ENCODE data around the gene HORMAD1. TPM values are rescaled to one million over a fixed set of nuclear protein-coding genes. Genes with fewer than 3 reads are reported as not detected.
"Not testable (repeated sequence)": the region's sequence is repeated elsewhere in the genome, so short reads cannot be mapped to it uniquely, and the experiment has no call there.

Gene HORMAD1
- total RNA-seq, 2 experiments from 2014 or later = not detected

- intact Hi-C loops (cut with micrococcal nuclease); H3K4me1 Mint-ChIP-seq (ENCODE audit: low read depth); CTCF ChIA-PET; H3K27me3 Mint-ChIP-seq (ENCODE audit: low read depth); H3K27ac Mint-ChIP-seq; H3K4me3 Mint-ChIP-seq; H3K36me3 Mint-ChIP-seq (ENCODE audit: low read depth); DNase-seq; H3K9me3 Mint-ChIP-seq: not testable (repeated sequence)
Measured at GRCh38 chr1:150654635-150655034, 66.1 kb downstream of the HORMAD1 start.

- peaks cover 11% of the 10 kb centered on the region for H3K36me3 Mint-ChIP-seq (ENCODE audit: low read depth)
- no peaks in the 10 kb centered on the region for H3K4me1 Mint-ChIP-seq (ENCODE audit: low read depth)
- H3K9me3 Mint-ChIP-seq = no peaks in the 10 kb centered on the region
- no peaks in the 10 kb centered on the region for H3K27me3 Mint-ChIP-seq (ENCODE audit: low read depth)
- CTCF ChIA-PET = no interaction called here
- H3K27ac Mint-ChIP-seq = no peak overlapping the region
- intact Hi-C loops (cut with micrococcal nuclease) = no loop called here
- DNase-seq = no peak
- H3K4me3 Mint-ChIP-seq = no peak overlapping the region
Measured at GRCh38 chr1:150650193-150650592, 70.5 kb downstream of the HORMAD1 start.

GRCh38 chr1:150649441-150650075, 71.1 kb downstream of the HORMAD1 start:
- no peaks in the 10 kb centered on the region for H3K4me1 Mint-ChIP-seq (ENCODE audit: low read depth)
- intact Hi-C loops (cut with micrococcal nuclease) = no loop called here
- peaks cover 8% of the 10 kb centered on the region for H3K36me3 Mint-ChIP-seq (ENCODE audit: low read depth)
- H3K27me3 Mint-ChIP-seq (ENCODE audit: low read depth) = no peaks in the 10 kb centered on the region
- CTCF ChIA-PET = no interaction called here
- no peaks in the 10 kb centered on the region for H3K9me3 Mint-ChIP-seq
- no peak for DNase-seq
- no peak overlapping the region for H3K4me3 Mint-ChIP-seq
- H3K27ac Mint-ChIP-seq = no peak overlapping the region

Other genes starting within 250 kb of the HORMAD1 start
- gene TARS2, start 233.5 kb downstream of the HORMAD1 start, total RNA-seq = 10 to 100 TPM; 43.7 to 46.0 TPM
- under 1 TPM; 0.69 to 0.88 TPM for gene ECM1, start 212.8 kb downstream of the HORMAD1 start, total RNA-seq
- gene FALEC, start 205.1 kb downstream of the HORMAD1 start, total RNA-seq = not detected
- gene ADAMTSL4, start 171.5 kb downstream of the HORMAD1 start, total RNA-seq = 1 to 10 TPM; 1.3 to 2.0 TPM
- gene MCL1, start 141.3 kb downstream of the HORMAD1 start, total RNA-seq = 100 to 1,000 TPM; 228 to 235 TPM
- gene ENSA, start 91.3 kb downstream of the HORMAD1 start, total RNA-seq = 100 to 1,000 TPM; 187 to 193 TPM
- gene GOLPH3L, start 23.7 kb downstream of the HORMAD1 start, total RNA-seq = 10 to 100 TPM; 17.1 to 18.2 TPM
- gene CTSS, start 44.9 kb upstream of the HORMAD1 start, total RNA-seq = 10 to 100 TPM; 37.0 to 37.7 TPM
- gene CTSK, start 87.4 kb upstream of the HORMAD1 start, total RNA-seq = under 1 TPM; 0.84 to 0.95 TPM
- gene ARNT, start 155.7 kb upstream of the HORMAD1 start, total RNA-seq = 10 to 100 TPM; 28.8 to 28.9 TPM
- gene CTXND2, start 166.2 kb upstream of the HORMAD1 start, total RNA-seq = not detected
- gene SETDB1, start 205.5 kb upstream of the HORMAD1 start, total RNA-seq = 10 to 100 TPM; 40.4 to 44.7 TPM

Measured in activated naive CD4-positive, alpha-beta T cell treated with anti-CD3 and anti-CD28 coated beads for 36 hours (primary cell).